Activated naive CD4-positive, alpha-beta T cell treated with anti-CD3 and anti-CD28 coated beads, Interleukin-2, amount 10 ng/mL, durations not matched to agents 7 days and 5 days (primary cell): ENCODE results near the gene UBE2I.

Experiments used
- CTCF ChIA-PET: fragments of 350-600 bp; sonication (Branson Sonifier 250); formaldehyde crosslinking; loops from one replicate; lab custom pipeline; 2021; ENCODE audit warnings: antibody characterized with exemption; lab: Charles Lee
- DNase-seq: peaks from one replicate; pipeline ENCODE4 v3.0.0-alpha.2; 2020
- H3K27ac Mint-ChIP-seq: one replicate; pipeline ENCODE4 v1.8.0; 2021; ENCODE audit warnings: mild to moderate bottlenecking, moderate library complexity, mixed read lengths
- H3K27me3 Mint-ChIP-seq: one replicate; pipeline ENCODE4 v1.8.0; 2021; ENCODE audit warnings: mild to moderate bottlenecking, mixed read lengths
- H3K36me3 Mint-ChIP-seq: one replicate; pipeline ENCODE4 v1.8.0; 2021; ENCODE audit warnings: mixed read lengths
- H3K4me1 Mint-ChIP-seq: one replicate; pipeline ENCODE4 v1.8.0; 2021; ENCODE audit warnings: mixed read lengths
- H3K4me3 Mint-ChIP-seq: one replicate; pipeline ENCODE4 v1.8.0; 2021; ENCODE audit warnings: mild to moderate bottlenecking, moderate library complexity, mixed read lengths
- H3K9me3 Mint-ChIP-seq: one replicate; pipeline ENCODE4 v1.8.0; 2021; ENCODE audit warnings: mixed read lengths

The UBE2I gene

GRCh38 chr16:1331712-1332617 is 22.5 kb downstream of the UBE2I start:
- peaks cover 21% of the 10 kb centered on the region for H3K4me1 Mint-ChIP-seq
- peak; percentile 85 for DNase-seq
- H3K27me3 Mint-ChIP-seq, result peaks cover 62% of the 10 kb centered on the region
- H3K4me3 Mint-ChIP-seq, result peak overlapping the region; percentile 61
- H3K36me3 Mint-ChIP-seq, result no peaks in the 10 kb centered on the region
- peak overlapping the region; percentile 28 for H3K27ac Mint-ChIP-seq
- H3K9me3 Mint-ChIP-seq, result no peaks in the 10 kb centered on the region
- CTCF ChIA-PET, result interaction anchor here (1.0 kb wide), 1 partner anchor 11 kb away, joined by 3 read pairs; no protein-coding TSS in a partner anchor

GRCh38 chr16:1332618-1333148 is 23.2 kb downstream of the UBE2I start:
- H3K36me3 Mint-ChIP-seq, result no peaks in the 10 kb centered on the region
- peak overlapping the region; percentile 61 for H3K4me3 Mint-ChIP-seq
- peaks cover 70% of the 10 kb centered on the region for H3K27me3 Mint-ChIP-seq
- H3K4me1 Mint-ChIP-seq, result peaks cover 21% of the 10 kb centered on the region
- H3K9me3 Mint-ChIP-seq, result no peaks in the 10 kb centered on the region
- CTCF ChIA-PET, result no interaction called here
- DNase-seq, result no peak
- H3K27ac Mint-ChIP-seq, result no peak overlapping the region

DNA sequence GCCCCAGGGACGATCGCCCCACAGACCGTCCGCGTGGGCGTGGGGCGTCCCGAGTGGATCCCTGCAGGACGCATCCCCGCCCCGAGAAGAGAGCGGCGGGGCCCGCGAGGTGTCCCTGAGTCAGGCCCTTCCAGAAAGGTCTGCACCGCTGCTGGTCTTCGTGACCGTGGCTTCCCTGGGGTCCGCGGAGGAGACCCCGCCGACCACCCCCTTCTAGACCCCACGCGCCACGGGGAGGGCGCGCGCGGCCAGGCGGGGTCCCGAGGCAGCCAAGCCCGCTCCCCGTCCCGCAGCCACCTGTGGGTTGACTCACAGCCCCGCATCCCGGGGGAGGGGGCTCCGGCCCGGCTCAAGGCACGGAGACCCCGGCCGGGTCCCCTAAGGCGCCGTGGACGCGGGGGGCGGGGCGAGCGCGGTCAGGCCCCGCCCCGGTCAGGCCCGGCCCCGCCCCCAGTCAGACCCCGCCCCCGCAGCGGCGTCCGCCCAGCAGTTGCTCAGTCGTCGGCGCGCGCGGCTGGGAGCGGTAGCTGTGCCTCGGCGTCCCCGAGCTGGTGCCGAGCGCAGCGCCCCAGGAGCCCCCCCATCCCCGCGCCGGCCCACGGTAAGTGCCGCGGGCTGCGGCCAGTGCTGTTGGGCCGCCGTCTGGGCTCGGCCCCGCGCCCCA is 23.8 kb downstream of the UBE2I start, which contains the start of gene BAIAP3:
Gene BAIAP3, plus strand, starts transcription at position 497 of the 664 bp plus-strand sequence. CDS start 4,905 bp downstream, outside the sequence.
- Mint-ChIP-seq H3K4me1 (peaks cover 21% of the 10 kb centered on the region), H3K4me3 (peak within 1 kb of the TSS; percentile 61), H3K36me3 (no peaks in the 10 kb centered on the region), H3K27ac (no peak within 1 kb of the TSS), H3K9me3 (no peaks in the 10 kb centered on the region), H3K27me3 (peaks cover 75% of the 10 kb centered on the region)
- CTCF ChIA-PET, result no interaction called here
- DNase-seq, result peak; percentile 76

- Mint-ChIP-seq H3K9me3 (no peaks in the 10 kb centered on the region), H3K27ac (no peak overlapping the region), H3K27me3 (peaks cover 75% of the 10 kb centered on the region), H3K36me3 (no peaks in the 10 kb centered on the region), H3K4me3 (no peak overlapping the region), H3K4me1 (peaks cover 21% of the 10 kb centered on the region)
- no peak for DNase-seq
- CTCF ChIA-PET, result interaction anchor here (1.2 kb wide), 1 partner anchor 30 kb away, joined by 3 read pairs; no protein-coding TSS in a partner anchor
These were observed 24.6 kb downstream of the UBE2I start for GRCh38 chr16:1333854-1334700.

- peaks cover 75% of the 10 kb centered on the region for H3K27me3 Mint-ChIP-seq
- H3K4me3 Mint-ChIP-seq, result no peak overlapping the region
- H3K27ac Mint-ChIP-seq, result no peak overlapping the region
- no peaks in the 10 kb centered on the region for H3K9me3 Mint-ChIP-seq
- no peaks in the 10 kb centered on the region for H3K36me3 Mint-ChIP-seq
- DNase-seq, result no peak
- CTCF ChIA-PET, result interaction anchor here (1.2 kb wide), 1 partner anchor 29 kb away, joined by 3 read pairs; no protein-coding TSS in a partner anchor
- peaks cover 21% of the 10 kb centered on the region for H3K4me1 Mint-ChIP-seq
These were observed 25.3 kb downstream of the UBE2I start for GRCh38 chr16:1334739-1335138.

DNA sequence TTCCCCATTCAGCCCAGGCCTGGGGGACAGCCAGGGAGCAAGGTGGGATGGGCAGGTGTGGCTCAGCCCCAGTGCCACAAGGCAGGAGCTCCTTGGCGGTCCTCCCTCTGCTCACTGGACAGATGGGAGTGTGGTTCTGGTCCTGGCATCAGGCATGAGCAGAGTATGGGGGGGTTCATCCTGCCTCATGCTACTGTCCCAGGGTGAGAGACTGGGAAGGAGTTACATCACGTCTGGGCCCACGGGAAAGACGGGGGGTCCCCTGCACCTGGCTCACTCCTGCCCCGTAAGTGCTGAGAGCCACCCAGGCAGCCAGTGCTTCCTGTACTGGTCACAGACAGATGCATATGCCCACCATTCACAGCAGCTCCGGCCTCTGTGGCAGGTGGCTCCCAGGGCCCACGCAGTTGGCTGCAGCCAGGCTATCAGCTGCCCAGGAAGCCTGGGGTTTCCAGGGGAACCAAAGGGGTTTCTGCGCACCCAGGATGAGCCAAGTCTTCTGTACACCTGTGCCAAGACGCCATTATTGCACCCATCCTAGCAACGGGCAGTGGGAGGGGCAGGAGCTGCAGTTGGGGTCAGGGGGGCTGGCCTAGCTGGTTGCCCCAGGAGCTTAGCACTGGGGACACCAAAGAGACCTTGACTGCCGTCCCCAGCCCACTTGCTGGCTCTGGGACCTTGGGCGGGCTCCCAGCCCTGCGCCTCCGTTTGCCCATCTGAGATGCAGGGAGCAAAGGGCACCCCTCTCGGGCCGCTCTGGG is 26.0 kb downstream of the UBE2I start:
- no peak for DNase-seq
- peaks cover 21% of the 10 kb centered on the region for H3K4me1 Mint-ChIP-seq
- no peak overlapping the region for H3K27ac Mint-ChIP-seq
- no peaks in the 10 kb centered on the region for H3K9me3 Mint-ChIP-seq
- no peaks in the 10 kb centered on the region for H3K36me3 Mint-ChIP-seq
- no peak overlapping the region for H3K4me3 Mint-ChIP-seq
- H3K27me3 Mint-ChIP-seq, result peaks cover 73% of the 10 kb centered on the region
- CTCF ChIA-PET, result interaction anchor here (1.2 kb wide), 1 partner anchor 29 kb away, joined by 3 read pairs; no protein-coding TSS in a partner anchor

- H3K27ac Mint-ChIP-seq, result no peak overlapping the region
- DNase-seq, result no peak
- H3K36me3 Mint-ChIP-seq, result no peaks in the 10 kb centered on the region
- peaks cover 24% of the 10 kb centered on the region for H3K4me1 Mint-ChIP-seq
- CTCF ChIA-PET, result no interaction called here
- H3K27me3 Mint-ChIP-seq, result peaks cover 67% of the 10 kb centered on the region
- H3K4me3 Mint-ChIP-seq, result no peak overlapping the region
- H3K9me3 Mint-ChIP-seq, result no peaks in the 10 kb centered on the region
These were observed 26.6 kb downstream of the UBE2I start for GRCh38 chr16:1335996-1336395.

DNA sequence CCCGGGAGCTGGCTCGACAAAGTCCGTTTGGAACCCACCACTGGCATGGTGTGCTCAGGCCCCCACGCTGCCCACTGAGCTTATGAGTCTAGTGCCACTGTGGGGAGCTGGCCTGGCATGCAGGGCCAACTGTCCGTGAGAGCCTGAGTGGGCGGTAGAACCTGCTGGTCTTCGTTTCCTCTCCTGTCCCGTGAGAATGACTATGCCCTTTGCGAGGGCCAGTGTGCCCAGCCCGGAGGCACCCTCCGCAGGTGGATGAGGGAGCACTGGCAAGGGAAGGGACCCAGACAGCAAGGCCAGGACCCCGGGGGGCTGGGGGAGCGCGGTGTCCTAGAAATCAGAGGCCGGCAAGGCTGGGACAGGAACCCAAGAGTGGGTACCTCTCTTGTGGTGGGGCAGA is 27.2 kb downstream of the UBE2I start:
- CTCF ChIA-PET, result no interaction called here
- no peaks in the 10 kb centered on the region for H3K36me3 Mint-ChIP-seq
- no peak overlapping the region for H3K4me3 Mint-ChIP-seq
- H3K9me3 Mint-ChIP-seq, result no peaks in the 10 kb centered on the region
- H3K27ac Mint-ChIP-seq, result no peak overlapping the region
- peaks cover 61% of the 10 kb centered on the region for H3K27me3 Mint-ChIP-seq
- H3K4me1 Mint-ChIP-seq, result peaks cover 19% of the 10 kb centered on the region
- DNase-seq, result no peak

DNA sequence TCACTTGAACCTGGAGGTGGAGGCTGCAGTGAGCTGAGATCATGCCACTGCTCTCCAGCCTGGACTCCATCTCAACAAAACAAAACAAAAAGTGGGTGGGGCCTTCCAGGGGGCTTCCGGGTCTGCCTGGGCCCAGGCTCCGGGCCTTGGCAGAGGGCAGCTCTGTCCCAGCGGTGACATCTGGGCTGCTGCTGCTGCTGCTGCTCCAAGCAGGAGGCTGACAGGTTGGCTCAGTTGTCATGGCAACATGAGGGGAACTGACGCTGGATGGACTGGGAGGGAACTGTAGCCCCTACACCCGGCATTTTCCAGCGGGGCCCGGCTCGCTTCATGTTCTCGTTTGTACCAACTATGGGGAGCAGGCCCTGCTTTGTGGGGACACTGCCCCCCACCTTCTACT is 28.1 kb downstream of the UBE2I start:
- CTCF ChIA-PET, result interaction anchor here (1.7 kb wide), 1 partner anchor 9 kb away, joined by 4 read pairs; no protein-coding TSS in a partner anchor
- peaks cover 17% of the 10 kb centered on the region for H3K4me1 Mint-ChIP-seq

GRCh38 chr16:1338119-1338730 is 28.8 kb downstream of the UBE2I start:
- Mint-ChIP-seq H3K27me3 (peaks cover 56% of the 10 kb centered on the region), H3K4me3 (no peak overlapping the region), H3K4me1 (peaks cover 21% of the 10 kb centered on the region), H3K27ac (no peak overlapping the region), H3K36me3 (no peaks in the 10 kb centered on the region), H3K9me3 (no peaks in the 10 kb centered on the region)
- CTCF ChIA-PET, result interaction anchor here (0.6 to 1.7 kb wide), 2 partner anchors 8 to 715 kb away, joined by 3 to 4 read pairs; no protein-coding TSS in a partner anchor
- peak; percentile 47 for DNase-seq

More for the DNA sequence above, 28.1 kb downstream of the UBE2I start:
- no peak overlapping the region for H3K27ac Mint-ChIP-seq
- DNase-seq, result no peak
- no peaks in the 10 kb centered on the region for H3K9me3 Mint-ChIP-seq
- peaks cover 56% of the 10 kb centered on the region for H3K27me3 Mint-ChIP-seq
- no peak overlapping the region for H3K4me3 Mint-ChIP-seq
- no peaks in the 10 kb centered on the region for H3K36me3 Mint-ChIP-seq

GRCh38 chr16:1338855-1339675 is 29.6 kb downstream of the UBE2I start:
- Mint-ChIP-seq H3K36me3 (no peaks in the 10 kb centered on the region), H3K4me1 (peaks cover 23% of the 10 kb centered on the region), H3K27me3 (peaks cover 57% of the 10 kb centered on the region), H3K9me3 (no peaks in the 10 kb centered on the region), H3K4me3 (no peak overlapping the region), H3K27ac (no peak overlapping the region)
- CTCF ChIA-PET, result interaction anchor here (1.7 kb wide), 1 partner anchor 7 kb away, joined by 4 read pairs; no protein-coding TSS in a partner anchor
- no peak for DNase-seq
